Measurements from ENCODE around the gene SLIRP. TPM values are rescaled to one million over a fixed set of nuclear protein-coding genes. Genes with fewer than 3 reads are reported as not detected.

Gene SLIRP
- 52.3 and 212 TPM in 2 replicates for total RNA-seq

DNA sequence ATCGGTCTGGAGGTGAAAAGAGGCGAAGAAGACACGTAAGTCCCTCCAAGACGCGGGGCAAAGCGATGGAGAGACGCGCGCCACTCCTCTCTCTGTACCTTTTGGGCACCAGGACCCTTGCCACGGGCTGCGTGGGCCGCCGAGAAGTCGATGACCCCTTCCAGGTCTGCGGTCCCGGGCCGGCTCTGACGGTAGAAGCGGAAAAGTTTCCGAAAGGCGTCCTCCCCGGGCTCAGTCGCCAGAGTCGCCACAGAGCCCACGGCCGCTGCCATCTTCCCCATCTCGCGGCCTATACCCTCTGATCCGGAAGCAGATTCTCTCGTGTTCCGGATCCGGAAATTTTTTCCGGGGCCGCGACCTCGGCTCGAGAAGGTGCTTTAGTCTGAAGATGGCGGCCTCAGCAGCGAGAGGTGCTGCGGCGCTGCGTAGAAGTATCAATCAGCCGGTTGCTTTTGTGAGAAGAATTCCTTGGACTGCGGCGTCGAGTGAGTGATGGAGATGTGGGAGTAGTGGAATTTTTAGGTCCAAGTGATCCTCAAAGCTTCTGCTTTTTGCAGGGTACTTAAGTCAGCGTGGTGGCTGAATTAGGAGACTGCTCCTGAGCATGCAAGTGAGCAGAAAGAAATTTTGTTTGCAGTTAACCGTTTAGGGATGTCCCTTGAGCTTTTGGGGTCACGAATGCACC lies at the start of gene SLIRP, which contains the start of gene ALKBH1:
SLIRP (plus strand) TSS at position 380 of the 685 bp plus-strand sequence; CDS start at position 389, 9 bp downstream.
ALKBH1 (minus strand) TSS at position 300 of the 685 bp plus-strand sequence; CDS start at position 281, 19 bp downstream.

DNA sequence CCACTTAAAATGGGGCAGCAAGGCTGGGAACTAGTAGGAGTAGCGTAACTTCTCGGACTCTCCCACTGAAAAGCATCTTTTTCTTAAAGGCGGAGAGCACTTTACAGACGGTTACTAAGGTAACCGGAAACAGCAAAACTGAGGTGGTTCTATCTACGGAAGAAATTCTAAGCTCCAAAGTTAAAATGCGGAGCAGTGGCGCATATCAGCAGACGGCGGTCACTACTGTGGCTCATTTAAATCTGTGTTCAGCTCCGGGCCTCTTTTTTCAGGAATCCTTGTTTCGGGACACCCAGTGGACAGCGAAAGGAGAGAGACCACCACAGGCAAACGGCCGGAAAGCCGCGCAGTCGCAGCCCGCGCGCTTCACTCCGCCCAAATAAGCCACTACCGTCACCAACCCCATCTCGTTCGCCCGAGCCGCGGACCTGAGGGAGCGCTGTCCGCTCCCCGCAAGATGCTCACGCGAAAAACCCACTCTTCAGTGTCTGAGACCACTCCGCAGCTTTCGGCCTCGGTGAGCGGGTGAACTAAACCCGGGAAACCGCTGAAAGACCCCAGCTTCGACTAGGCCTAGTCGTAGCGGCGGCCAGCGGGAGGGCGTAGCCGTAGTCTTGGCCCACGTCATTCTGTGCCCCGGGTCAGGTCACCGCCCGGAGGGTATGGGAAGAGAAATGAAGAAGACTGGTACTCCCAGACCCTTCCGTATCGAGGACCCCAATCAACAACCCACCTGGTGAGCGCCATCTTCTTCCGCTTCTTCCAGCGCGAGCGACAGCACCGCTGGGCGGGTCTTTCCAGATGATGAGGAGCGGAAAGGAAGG lies 52.7 kb downstream of the SLIRP start, which contains the start of gene SNW1:
SNW1 (minus strand) TSS at position 776 of the 824 bp plus-strand sequence; CDS start at position 747, 29 bp downstream.

Other genes starting within 250 kb of the SLIRP start
- gene ISM2, start 209.3 kb upstream of the SLIRP start, total RNA-seq = not detected in 2 replicates
- gene SPTLC2, start 91.5 kb upstream of the SLIRP start, total RNA-seq = 26.5 and 42.0 TPM in 2 replicates
- gene ALKBH1, start 80 bp upstream of the SLIRP start, total RNA-seq = 10.1 and 13.4 TPM in 2 replicates
- gene SNW1, start 53.1 kb downstream of the SLIRP start, total RNA-seq = 60.4 and 63.7 TPM in 2 replicates
- gene ADCK1, start 92.0 kb downstream of the SLIRP start, total RNA-seq = 5.7 and 6.9 TPM in 2 replicates